NCI-H345 (cell line): ENCODE results near the gene PHKG1.
"Not testable (repeated sequence)": the region's sequence is repeated elsewhere in the genome, so short reads cannot be mapped to it uniquely, and the experiment has no call there.

Experiments
- DNase-seq: peaks from one replicate; lab custom pipeline; 2025; lab: John Stamatoyannopoulos, UW

The PHKG1 gene

GRCh38 chr7:56092789-56093531, at the start of gene PHKG1:
TSS of gene PHKG1 (minus strand) at chr7:56092952. CDS start at chr7:56088941, 4,011 bp downstream.
- DNase-seq = peak; percentile 51

GRCh38 chr7:56131062-56131461, 38.3 kb upstream of the PHKG1 start:
- DNase-seq = not testable (repeated sequence)

- no peak for DNase-seq
Observed at GRCh38 chr7:56127241-56127975, 34.7 kb upstream of the PHKG1 start.

GRCh38 chr7:56125831-56126230, 33.1 kb upstream of the PHKG1 start:
- no peak for DNase-seq

- no peak for DNase-seq
Observed at GRCh38 chr7:56124981-56125380, 32.2 kb upstream of the PHKG1 start.

GRCh38 chr7:56121440-56121839, 28.7 kb upstream of the PHKG1 start:
- DNase-seq = no peak

- DNase-seq = no peak
Observed at GRCh38 chr7:56115852-56116538, 23.2 kb upstream of the PHKG1 start, which contains the start of gene NUPR2. TSS of gene NUPR2 (minus strand) at chr7:56116417. CDS start at chr7:56116314, 103 bp downstream.

GRCh38 chr7:56112244-56112643, 19.5 kb upstream of the PHKG1 start:
- DNase-seq = not testable (repeated sequence)

- no peak for DNase-seq
Observed at GRCh38 chr7:56110611-56111010, 17.9 kb upstream of the PHKG1 start.

GRCh38 chr7:56107954-56108258, 15.2 kb upstream of the PHKG1 start:
- no peak for DNase-seq

GRCh38 chr7:56106108-56107073, 13.6 kb upstream of the PHKG1 start, which contains the start of gene CHCHD2:
TSS of gene CHCHD2 (minus strand) at chr7:56106476. CDS start at chr7:56106413, 63 bp downstream.
- peak; percentile 99 for DNase-seq

GRCh38 chr7:56105508-56105907, 12.8 kb upstream of the PHKG1 start:
- no peak for DNase-seq

GRCh38 chr7:56104138-56104537, 11.4 kb upstream of the PHKG1 start:
- not testable (repeated sequence) for DNase-seq

GRCh38 chr7:56099653-56100052, 6.9 kb upstream of the PHKG1 start:
- no peak for DNase-seq

GRCh38 chr7:56098187-56099008, 5.6 kb upstream of the PHKG1 start:
- DNase-seq = not testable (repeated sequence)

- no peak for DNase-seq
Observed at GRCh38 chr7:56097700-56098099, 4.9 kb upstream of the PHKG1 start.

- DNase-seq = not testable (repeated sequence)
Observed at GRCh38 chr7:56092388-56092787, 364 bp downstream of the PHKG1 start.

GRCh38 chr7:56091591-56091990, 1.2 kb downstream of the PHKG1 start:
- no peak for DNase-seq

- DNase-seq = no peak
Observed at GRCh38 chr7:56087445-56087844, 5.3 kb downstream of the PHKG1 start.

GRCh38 chr7:56086761-56087160, 6.0 kb downstream of the PHKG1 start:
- no peak for DNase-seq
